ENCODE results near the gene LMO7. TPM values are rescaled to one million over a fixed set of nuclear protein-coding genes. Genes with fewer than 3 reads are reported as not detected.

LMO7 gene
- total RNA-seq, 1 experiment from 2014 or later = 18.5 TPM

DNA sequence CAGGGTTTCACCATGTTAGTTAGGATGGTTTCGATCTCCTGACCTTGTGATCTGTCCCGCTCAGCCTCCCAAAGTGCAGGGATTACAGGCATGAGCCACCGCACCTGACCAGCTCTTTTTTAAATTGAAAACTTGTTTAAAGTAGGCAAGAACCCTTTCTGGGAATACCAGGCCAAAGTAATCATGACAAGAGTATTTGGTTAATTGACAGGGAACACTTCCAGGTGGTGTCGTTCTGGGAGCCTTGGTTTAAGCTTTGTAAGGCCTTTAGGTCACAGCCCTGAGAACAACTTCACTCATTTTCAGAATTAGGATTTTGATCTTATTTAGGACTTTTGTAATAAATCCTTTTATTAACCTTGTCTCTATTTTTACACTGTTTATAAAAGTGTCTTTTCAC lies 115.2 kb downstream of the LMO7 start (continued):
- TF ChIP-seq, protein P1, sequence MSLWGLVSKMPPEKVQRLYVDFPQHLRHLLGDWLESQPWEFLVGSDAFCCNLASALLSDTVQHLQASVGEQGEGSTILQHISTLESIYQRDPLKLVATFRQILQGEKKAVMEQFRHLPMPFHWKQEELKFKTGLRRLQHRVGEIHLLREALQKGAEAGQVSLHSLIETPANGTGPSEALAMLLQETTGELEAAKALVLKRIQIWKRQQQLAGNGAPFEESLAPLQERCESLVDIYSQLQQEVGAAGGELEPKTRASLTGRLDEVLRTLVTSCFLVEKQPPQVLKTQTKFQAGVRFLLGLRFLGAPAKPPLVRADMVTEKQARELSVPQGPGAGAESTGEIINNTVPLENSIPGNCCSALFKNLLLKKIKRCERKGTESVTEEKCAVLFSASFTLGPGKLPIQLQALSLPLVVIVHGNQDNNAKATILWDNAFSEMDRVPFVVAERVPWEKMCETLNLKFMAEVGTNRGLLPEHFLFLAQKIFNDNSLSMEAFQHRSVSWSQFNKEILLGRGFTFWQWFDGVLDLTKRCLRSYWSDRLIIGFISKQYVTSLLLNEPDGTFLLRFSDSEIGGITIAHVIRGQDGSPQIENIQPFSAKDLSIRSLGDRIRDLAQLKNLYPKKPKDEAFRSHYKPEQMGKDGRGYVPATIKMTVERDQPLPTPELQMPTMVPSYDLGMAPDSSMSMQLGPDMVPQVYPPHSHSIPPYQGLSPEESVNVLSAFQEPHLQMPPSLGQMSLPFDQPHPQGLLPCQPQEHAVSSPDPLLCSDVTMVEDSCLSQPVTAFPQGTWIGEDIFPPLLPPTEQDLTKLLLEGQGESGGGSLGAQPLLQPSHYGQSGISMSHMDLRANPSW (CRISPR knock-in tag; conservative IDR thresholded peaks at IDR 0.05; ENCODE audit: low read depth) = no peak

DNA sequence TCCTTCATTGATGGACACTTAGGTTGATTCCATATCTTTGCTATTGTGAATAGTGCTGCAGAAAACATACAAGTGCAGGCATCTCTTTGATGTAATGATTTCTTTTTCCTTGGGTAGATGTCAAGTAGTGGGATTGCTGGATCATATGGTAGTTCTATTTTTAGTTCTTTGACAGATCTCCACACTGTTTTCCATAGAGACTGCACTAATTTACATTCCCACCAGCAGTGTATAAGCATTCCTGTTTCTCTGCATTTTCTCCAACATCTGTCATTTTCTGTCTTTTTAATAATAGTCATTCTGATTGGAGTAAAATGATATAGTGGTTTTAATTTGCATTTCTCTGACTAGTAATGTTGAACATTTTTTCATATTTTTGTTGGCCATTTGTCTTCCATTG lies 116.7 kb downstream of the LMO7 start:
- TF ChIP-seq HMGA2 (CRISPR knock-in tag; IDR thresholded peaks at IDR 0.05) = no peak
- TF ChIP-seq SMAD4 (CRISPR knock-in tag; IDR thresholded peaks at IDR 0.05) = no peak
- no peak for TF ChIP-seq IRF2 (CRISPR knock-in tag; IDR thresholded peaks at IDR 0.05; ENCODE audit: borderline replicate concordance, low read depth)
- TF ChIP-seq, protein P2, sequence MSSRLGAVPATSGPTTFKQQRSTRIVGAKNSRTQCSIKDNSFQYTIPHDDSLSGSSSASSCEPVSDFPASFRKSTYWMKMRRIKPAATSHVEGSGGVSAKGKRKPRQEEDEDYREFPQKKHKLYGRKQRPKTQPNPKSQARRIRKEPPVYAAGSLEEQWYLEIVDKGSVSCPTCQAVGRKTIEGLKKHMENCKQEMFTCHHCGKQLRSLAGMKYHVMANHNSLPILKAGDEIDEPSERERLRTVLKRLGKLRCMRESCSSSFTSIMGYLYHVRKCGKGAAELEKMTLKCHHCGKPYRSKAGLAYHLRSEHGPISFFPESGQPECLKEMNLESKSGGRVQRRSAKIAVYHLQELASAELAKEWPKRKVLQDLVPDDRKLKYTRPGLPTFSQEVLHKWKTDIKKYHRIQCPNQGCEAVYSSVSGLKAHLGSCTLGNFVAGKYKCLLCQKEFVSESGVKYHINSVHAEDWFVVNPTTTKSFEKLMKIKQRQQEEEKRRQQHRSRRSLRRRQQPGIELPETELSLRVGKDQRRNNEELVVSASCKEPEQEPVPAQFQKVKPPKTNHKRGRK (CRISPR knock-in tag; IDR thresholded peaks at IDR 0.05; ENCODE audit: borderline replicate concordance) = no peak
- TF ChIP-seq, protein P3, sequence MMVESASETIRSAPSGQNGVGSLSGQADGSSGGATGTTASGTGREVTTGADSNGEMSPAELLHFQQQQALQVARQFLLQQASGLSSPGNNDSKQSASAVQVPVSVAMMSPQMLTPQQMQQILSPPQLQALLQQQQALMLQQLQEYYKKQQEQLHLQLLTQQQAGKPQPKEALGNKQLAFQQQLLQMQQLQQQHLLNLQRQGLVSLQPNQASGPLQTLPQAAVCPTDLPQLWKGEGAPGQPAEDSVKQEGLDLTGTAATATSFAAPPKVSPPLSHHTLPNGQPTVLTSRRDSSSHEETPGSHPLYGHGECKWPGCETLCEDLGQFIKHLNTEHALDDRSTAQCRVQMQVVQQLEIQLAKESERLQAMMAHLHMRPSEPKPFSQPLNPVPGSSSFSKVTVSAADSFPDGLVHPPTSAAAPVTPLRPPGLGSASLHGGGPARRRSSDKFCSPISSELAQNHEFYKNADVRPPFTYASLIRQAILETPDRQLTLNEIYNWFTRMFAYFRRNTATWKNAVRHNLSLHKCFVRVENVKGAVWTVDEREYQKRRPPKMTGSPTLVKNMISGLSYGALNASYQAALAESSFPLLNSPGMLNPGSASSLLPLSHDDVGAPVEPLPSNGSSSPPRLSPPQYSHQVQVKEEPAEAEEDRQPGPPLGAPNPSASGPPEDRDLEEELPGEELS (CRISPR knock-in tag; IDR thresholded peaks at IDR 0.05) = no peak
- no peak for TF ChIP-seq FOXP1 (CRISPR knock-in tag; IDR thresholded peaks at IDR 0.05; ENCODE audit: borderline replicate concordance)
- TF ChIP-seq ZNF671 (CRISPR knock-in tag; IDR thresholded peaks at IDR 0.05) = no peak
- no peak for TF ChIP-seq ETV6 (CRISPR knock-in tag; IDR thresholded peaks at IDR 0.05)
- TF ChIP-seq, protein P4, sequence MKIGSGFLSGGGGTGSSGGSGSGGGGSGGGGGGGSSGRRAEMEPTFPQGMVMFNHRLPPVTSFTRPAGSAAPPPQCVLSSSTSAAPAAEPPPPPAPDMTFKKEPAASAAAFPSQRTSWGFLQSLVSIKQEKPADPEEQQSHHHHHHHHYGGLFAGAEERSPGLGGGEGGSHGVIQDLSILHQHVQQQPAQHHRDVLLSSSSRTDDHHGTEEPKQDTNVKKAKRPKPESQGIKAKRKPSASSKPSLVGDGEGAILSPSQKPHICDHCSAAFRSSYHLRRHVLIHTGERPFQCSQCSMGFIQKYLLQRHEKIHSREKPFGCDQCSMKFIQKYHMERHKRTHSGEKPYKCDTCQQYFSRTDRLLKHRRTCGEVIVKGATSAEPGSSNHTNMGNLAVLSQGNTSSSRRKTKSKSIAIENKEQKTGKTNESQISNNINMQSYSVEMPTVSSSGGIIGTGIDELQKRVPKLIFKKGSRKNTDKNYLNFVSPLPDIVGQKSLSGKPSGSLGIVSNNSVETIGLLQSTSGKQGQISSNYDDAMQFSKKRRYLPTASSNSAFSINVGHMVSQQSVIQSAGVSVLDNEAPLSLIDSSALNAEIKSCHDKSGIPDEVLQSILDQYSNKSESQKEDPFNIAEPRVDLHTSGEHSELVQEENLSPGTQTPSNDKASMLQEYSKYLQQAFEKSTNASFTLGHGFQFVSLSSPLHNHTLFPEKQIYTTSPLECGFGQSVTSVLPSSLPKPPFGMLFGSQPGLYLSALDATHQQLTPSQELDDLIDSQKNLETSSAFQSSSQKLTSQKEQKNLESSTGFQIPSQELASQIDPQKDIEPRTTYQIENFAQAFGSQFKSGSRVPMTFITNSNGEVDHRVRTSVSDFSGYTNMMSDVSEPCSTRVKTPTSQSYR (CRISPR knock-in tag; IDR thresholded peaks at IDR 0.05) = no peak
- no peak for TF ChIP-seq TEAD4 (CRISPR knock-in tag; IDR thresholded peaks at IDR 0.05)
- no peak for TF ChIP-seq JUN (CRISPR knock-in tag; IDR thresholded peaks at IDR 0.05)
- TF ChIP-seq, protein P5, sequence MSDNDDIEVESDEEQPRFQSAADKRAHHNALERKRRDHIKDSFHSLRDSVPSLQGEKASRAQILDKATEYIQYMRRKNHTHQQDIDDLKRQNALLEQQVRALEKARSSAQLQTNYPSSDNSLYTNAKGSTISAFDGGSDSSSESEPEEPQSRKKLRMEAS (CRISPR knock-in tag; IDR thresholded peaks at IDR 0.05) = no peak
- TF ChIP-seq, protein P6, sequence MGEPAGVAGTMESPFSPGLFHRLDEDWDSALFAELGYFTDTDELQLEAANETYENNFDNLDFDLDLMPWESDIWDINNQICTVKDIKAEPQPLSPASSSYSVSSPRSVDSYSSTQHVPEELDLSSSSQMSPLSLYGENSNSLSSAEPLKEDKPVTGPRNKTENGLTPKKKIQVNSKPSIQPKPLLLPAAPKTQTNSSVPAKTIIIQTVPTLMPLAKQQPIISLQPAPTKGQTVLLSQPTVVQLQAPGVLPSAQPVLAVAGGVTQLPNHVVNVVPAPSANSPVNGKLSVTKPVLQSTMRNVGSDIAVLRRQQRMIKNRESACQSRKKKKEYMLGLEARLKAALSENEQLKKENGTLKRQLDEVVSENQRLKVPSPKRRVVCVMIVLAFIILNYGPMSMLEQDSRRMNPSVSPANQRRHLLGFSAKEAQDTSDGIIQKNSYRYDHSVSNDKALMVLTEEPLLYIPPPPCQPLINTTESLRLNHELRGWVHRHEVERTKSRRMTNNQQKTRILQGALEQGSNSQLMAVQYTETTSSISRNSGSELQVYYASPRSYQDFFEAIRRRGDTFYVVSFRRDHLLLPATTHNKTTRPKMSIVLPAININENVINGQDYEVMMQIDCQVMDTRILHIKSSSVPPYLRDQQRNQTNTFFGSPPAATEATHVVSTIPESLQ (CRISPR knock-in tag; IDR thresholded peaks at IDR 0.05) = no peak
- TF ChIP-seq, protein P7, sequence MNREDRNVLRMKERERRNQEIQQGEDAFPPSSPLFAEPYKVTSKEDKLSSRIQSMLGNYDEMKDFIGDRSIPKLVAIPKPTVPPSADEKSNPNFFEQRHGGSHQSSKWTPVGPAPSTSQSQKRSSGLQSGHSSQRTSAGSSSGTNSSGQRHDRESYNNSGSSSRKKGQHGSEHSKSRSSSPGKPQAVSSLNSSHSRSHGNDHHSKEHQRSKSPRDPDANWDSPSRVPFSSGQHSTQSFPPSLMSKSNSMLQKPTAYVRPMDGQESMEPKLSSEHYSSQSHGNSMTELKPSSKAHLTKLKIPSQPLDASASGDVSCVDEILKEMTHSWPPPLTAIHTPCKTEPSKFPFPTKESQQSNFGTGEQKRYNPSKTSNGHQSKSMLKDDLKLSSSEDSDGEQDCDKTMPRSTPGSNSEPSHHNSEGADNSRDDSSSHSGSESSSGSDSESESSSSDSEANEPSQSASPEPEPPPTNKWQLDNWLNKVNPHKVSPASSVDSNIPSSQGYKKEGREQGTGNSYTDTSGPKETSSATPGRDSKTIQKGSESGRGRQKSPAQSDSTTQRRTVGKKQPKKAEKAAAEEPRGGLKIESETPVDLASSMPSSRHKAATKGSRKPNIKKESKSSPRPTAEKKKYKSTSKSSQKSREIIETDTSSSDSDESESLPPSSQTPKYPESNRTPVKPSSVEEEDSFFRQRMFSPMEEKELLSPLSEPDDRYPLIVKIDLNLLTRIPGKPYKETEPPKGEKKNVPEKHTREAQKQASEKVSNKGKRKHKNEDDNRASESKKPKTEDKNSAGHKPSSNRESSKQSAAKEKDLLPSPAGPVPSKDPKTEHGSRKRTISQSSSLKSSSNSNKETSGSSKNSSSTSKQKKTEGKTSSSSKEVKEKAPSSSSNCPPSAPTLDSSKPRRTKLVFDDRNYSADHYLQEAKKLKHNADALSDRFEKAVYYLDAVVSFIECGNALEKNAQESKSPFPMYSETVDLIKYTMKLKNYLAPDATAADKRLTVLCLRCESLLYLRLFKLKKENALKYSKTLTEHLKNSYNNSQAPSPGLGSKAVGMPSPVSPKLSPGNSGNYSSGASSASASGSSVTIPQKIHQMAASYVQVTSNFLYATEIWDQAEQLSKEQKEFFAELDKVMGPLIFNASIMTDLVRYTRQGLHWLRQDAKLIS (CRISPR knock-in tag; IDR thresholded peaks at IDR 0.05; ENCODE audit: borderline replicate concordance) = no peak
- Mint-ChIP-seq H3K4me3 (no peak overlapping the region), H3K27me3 (ENCODE audit: low read depth) (no peaks in the 10 kb centered on the region), H3K4me1 (peaks cover 9% of the 10 kb centered on the region), H3K27ac (no peak overlapping the region), H3K9me3 (peaks cover 33% of the 10 kb centered on the region), H3K36me3 (peaks cover 21% of the 10 kb centered on the region)
- DNase-seq (ENCODE audit: low spot score) = no peak
- no peak for ATAC-seq
- ChIA-PET POLR2A (no interaction called here), CTCF (no interaction called here)

Measured in WTC11 (cell line).